ENCODE measurements around the gene SSR1.

GRCh38 chr6:7218406-7218988, 94.5 kb downstream of the SSR1 start:
- TF ChIP-seq CTCF (IDR thresholded peaks at IDR 0.05) (no peak), EP300 (IDR thresholded peaks at IDR 0.05) (no peak), POLR2AphosphoS5 (IDR thresholded peaks at IDR 0.05) (no peak)
